ENCODE measurements around the gene SCGB3A2. TPM values are rescaled to one million over a fixed set of nuclear protein-coding genes. Genes with fewer than 3 reads are reported as not detected.

Gene SCGB3A2
- polyA plus RNA-seq, 1 donor (not counting 4 experiments of a cell fraction or from before 2014, with no cell fraction given): not detected

DNA sequence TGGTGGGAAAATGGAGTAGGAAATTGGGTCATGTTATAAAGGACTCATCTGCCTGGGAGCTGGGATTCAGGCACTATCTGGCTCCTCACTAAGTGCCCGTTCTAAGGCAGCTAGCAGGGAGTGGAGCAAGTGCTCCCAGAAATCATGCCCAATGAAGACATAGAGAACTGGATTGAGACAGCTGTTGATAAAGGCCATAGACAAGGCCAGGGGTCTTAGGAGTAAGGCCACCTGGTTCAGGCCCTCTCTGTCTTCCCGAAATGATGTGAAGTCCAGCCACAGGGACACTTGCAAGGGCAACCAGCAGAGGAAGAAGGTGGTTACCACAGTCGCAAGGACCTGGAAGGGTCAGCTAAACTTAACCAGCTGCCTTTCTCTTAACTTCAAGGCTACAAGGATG, 26.9 kb upstream of the SCGB3A2 start:
- no peak overlapping the region for H3K27ac ChIP-seq (ENCODE audit: control insufficient read depth, insufficient read depth, low read length)
- no peak overlapping the region for H3K9ac ChIP-seq (ENCODE audit: control insufficient read depth, extremely low read depth, insufficient read depth, low read length)
- DNase-seq (ENCODE audit: low read depth, low spot score) (no peak), FAIRE-seq (no peak)
- H3K9me3 ChIP-seq (ENCODE audit: control insufficient read depth, low read depth, low read length): no peaks in the 10 kb centered on the region
- H3K27me3 ChIP-seq (ENCODE audit: control insufficient read depth, extremely low read depth, insufficient read depth, low read length): no peaks in the 10 kb centered on the region
- H3K4me1 ChIP-seq (ENCODE audit: control insufficient read depth, extremely low read depth, insufficient read depth, low read length): no peaks in the 10 kb centered on the region
- H3K9me1 ChIP-seq (ENCODE audit: control insufficient read depth, extremely low read depth, insufficient read depth, low read length): no peaks in the 10 kb centered on the region
- no peaks in the 10 kb centered on the region for H3K79me2 ChIP-seq (ENCODE audit: control insufficient read depth, insufficient read depth, low read length)
- TF ChIP-seq, protein P1, sequence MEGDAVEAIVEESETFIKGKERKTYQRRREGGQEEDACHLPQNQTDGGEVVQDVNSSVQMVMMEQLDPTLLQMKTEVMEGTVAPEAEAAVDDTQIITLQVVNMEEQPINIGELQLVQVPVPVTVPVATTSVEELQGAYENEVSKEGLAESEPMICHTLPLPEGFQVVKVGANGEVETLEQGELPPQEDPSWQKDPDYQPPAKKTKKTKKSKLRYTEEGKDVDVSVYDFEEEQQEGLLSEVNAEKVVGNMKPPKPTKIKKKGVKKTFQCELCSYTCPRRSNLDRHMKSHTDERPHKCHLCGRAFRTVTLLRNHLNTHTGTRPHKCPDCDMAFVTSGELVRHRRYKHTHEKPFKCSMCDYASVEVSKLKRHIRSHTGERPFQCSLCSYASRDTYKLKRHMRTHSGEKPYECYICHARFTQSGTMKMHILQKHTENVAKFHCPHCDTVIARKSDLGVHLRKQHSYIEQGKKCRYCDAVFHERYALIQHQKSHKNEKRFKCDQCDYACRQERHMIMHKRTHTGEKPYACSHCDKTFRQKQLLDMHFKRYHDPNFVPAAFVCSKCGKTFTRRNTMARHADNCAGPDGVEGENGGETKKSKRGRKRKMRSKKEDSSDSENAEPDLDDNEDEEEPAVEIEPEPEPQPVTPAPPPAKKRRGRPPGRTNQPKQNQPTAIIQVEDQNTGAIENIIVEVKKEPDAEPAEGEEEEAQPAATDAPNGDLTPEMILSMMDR (optimal IDR thresholded peaks at IDR 0.05 in 1 of 3, IDR thresholded peaks at IDR 0.05 in 1 of 3, conservative IDR thresholded peaks at IDR 0.05 in 1 of 3; ENCODE audit: extremely low read depth in 1 of 3, insufficient read depth in 2 of 3, low read length in 3 of 3): no peak
- no peak for TF ChIP-seq EZH2 (IDR thresholded peaks at IDR 0.05; ENCODE audit: low read length)
- dilution Hi-C loops (cut with MboI; ENCODE audit: extremely low pct_ligation_motif_present, low sequenced_read_pairs): no loop called here
- H4K20me1 ChIP-seq (ENCODE audit: control insufficient read depth, extremely low read depth, insufficient read depth, low read length): no peaks in the 10 kb centered on the region
- H3K4me3 ChIP-seq (ENCODE audit: control insufficient read depth in 2 of 3, extremely low read depth in 1 of 3, insufficient read depth in 2 of 3, low read depth in 1 of 3, low read length in 3 of 3): no peak overlapping the region
- no peak overlapping the region for H3K4me2 ChIP-seq (ENCODE audit: control insufficient read depth, extremely low read depth, insufficient read depth, low read depth, low read length)
- H3K36me3 ChIP-seq (ENCODE audit: control insufficient read depth in 2 of 2, extremely low read depth in 1 of 2, insufficient read depth in 2 of 2, low read length in 2 of 2): no peaks in the 10 kb centered on the region
- no peak overlapping the region for H2AFZ ChIP-seq (ENCODE audit: control insufficient read depth, low read length)

DNA sequence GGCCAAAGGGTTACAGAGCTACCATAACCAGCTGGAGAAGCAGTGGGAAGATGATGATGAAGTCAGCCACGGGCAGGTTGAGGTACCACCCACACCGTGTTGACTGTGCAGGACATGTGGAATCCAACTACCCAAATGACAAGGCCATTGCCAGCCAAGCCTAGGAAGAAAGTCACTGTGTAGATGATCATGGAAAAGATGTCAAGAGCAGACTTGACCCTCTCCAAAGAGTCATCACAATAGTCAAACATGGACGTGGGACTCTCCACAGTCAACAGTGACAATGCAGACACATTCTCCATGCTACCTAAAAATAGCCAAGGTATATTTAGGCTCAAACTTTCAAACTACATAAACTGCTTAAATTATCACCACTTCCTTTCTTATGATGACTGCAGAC, 26.1 kb upstream of the SCGB3A2 start:
- dilution Hi-C loops (cut with MboI; ENCODE audit: extremely low pct_ligation_motif_present, low sequenced_read_pairs): no loop called here
- H3K9ac ChIP-seq (ENCODE audit: control insufficient read depth, extremely low read depth, insufficient read depth, low read length): no peak overlapping the region
- H3K4me2 ChIP-seq (ENCODE audit: control insufficient read depth, extremely low read depth, insufficient read depth, low read depth, low read length): no peak overlapping the region
- H3K9me3 ChIP-seq (ENCODE audit: control insufficient read depth, low read depth, low read length): no peaks in the 10 kb centered on the region
- no peaks in the 10 kb centered on the region for H4K20me1 ChIP-seq (ENCODE audit: control insufficient read depth, extremely low read depth, insufficient read depth, low read length)
- FAIRE-seq (no peak), DNase-seq (ENCODE audit: low read depth, low spot score) (no peak)
- H2AFZ ChIP-seq (ENCODE audit: control insufficient read depth, low read length): no peak overlapping the region
- H3K4me3 ChIP-seq (ENCODE audit: control insufficient read depth in 2 of 3, extremely low read depth in 1 of 3, insufficient read depth in 2 of 3, low read depth in 1 of 3, low read length in 3 of 3): no peak overlapping the region
- H3K4me1 ChIP-seq (ENCODE audit: control insufficient read depth, extremely low read depth, insufficient read depth, low read length): no peaks in the 10 kb centered on the region
- H3K27me3 ChIP-seq (ENCODE audit: control insufficient read depth, extremely low read depth, insufficient read depth, low read length): no peaks in the 10 kb centered on the region
- no peaks in the 10 kb centered on the region for H3K9me1 ChIP-seq (ENCODE audit: control insufficient read depth, extremely low read depth, insufficient read depth, low read length)
- H3K27ac ChIP-seq (ENCODE audit: control insufficient read depth, insufficient read depth, low read length): no peak overlapping the region
- H3K79me2 ChIP-seq (ENCODE audit: control insufficient read depth, insufficient read depth, low read length): no peaks in the 10 kb centered on the region
- TF ChIP-seq EZH2 (IDR thresholded peaks at IDR 0.05; ENCODE audit: low read length): no peak
- TF ChIP-seq, protein P1 (optimal IDR thresholded peaks at IDR 0.05 in 1 of 3, IDR thresholded peaks at IDR 0.05 in 1 of 3, conservative IDR thresholded peaks at IDR 0.05 in 1 of 3; ENCODE audit: extremely low read depth in 1 of 3, insufficient read depth in 2 of 3, low read length in 3 of 3): no peak
- no peaks in the 10 kb centered on the region for H3K36me3 ChIP-seq (ENCODE audit: control insufficient read depth in 2 of 2, extremely low read depth in 1 of 2, insufficient read depth in 2 of 2, low read length in 2 of 2)
